ENCODE data around the gene TEX52.
"Not testable (repeated sequence)": the region's sequence is repeated elsewhere in the genome, so short reads cannot be mapped to it uniquely, and the experiment has no call there.

Gene TEX52

DNA sequence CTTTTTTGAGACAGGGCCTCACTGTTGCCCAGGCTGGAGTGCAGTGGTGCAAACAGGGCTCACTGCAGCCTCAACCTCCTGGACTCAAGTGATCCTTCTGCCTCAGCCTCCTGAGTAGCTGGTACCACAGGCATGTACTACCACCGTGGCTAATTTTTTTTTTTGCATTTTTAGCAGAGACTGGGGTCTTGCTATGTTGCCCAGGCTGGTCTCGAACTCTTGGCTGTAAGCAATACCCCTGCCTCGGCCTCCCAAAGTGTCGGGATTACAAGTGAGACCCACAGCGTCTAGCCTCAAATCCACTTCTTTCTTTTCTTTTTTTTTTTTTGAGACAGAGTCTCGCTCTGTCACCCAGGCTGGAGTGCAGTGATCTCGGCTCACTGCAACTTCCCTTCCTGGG, 6.6 kb upstream of the TEX52 start:
- not testable (repeated sequence) for DNase-seq

DNA sequence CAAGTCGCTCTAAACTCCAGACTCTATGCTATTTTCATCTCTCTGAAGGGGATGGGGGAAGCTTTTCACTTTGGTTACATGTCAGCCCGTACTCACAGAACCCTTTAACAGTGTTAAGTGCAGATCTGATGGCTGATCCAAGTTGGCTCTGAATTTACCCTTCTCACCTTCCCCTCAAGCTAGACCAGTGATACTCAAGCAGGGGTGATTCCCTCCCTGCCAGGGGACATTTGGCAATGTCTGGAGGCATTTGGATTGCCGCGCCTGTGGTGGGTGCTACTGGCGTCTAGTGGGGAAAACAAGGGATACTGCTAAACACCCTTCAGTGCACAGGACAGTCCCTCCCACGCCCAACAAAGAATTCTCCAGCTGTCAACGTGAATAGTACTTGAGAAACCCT, 6.0 kb upstream of the TEX52 start:
- DNase-seq: no peak

DNA sequence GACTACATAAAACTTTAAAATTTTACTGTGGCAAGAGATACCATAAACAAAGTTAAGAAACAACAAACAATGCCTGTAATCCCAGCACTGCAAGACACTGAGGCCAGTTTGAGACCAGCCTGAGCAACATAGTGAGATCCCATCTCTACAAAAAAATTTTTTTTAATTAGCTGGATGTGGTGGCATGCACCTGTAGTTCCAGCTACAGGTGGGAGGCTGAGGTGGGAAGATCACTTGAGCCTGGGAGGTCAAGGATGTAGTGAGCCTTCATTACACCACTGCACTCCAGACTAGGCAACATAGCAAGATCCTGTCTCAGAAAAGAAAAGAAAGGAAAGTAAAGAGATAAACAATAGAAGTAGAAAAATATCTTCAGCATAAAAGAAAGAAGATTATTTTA, 3.3 kb upstream of the TEX52 start:
- no peak for DNase-seq

- no peak for DNase-seq
These were observed 2.1 kb upstream of the TEX52 start for GRCh38 chr12:2858944-2859421.

DNA sequence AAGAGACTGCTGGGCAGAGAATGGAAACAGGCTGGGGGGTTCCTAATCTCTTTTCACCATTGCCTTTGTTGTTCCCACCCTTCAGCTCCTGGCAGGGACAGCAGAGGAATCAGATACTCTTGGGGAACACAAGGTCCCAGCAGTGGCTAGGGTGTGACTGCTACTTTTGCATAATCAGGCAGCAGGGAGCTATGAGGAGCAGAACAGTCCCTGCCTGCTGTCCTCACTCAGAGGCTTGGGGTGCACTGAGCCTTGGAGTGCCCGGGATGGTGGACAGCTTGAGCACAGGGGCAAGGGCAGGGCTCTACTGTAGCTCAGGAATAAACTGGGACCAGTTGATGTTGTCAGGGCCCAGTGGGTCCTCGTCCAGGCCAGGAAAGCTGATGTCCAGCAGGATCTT, 1.5 kb upstream of the TEX52 start:
- DNase-seq: no peak

DNA sequence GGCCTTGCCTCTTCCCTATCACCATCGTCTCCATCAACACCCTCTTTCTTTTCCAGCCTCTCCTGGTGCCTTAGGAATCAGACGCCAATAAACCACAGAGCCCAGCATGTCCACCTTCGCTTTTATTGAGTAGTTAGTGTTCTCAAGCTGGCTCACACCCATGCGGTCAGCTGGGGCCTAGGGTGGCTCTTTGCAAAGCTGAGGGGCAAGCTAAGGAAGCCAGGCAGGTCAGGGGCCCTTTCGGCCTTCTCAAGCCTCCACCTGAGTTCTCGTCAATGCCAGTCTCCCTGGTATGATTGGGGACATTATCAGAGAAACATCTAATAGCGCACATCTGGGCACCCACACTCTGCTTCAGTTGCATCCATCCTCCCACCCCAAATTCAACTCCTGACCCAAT, 737 bp upstream of the TEX52 start:
- DNase-seq: no peak

GRCh38 chr12:2856051-2856450, 788 bp downstream of the TEX52 start:
- DNase-seq: no peak

- DNase-seq: no peak
These were observed 1.3 kb downstream of the TEX52 start for GRCh38 chr12:2855546-2855945.

- no peak for DNase-seq
These were observed 2.0 kb downstream of the TEX52 start for GRCh38 chr12:2854669-2855453.

- peak; percentile 27 for DNase-seq
These were observed 3.2 kb downstream of the TEX52 start for GRCh38 chr12:2853626-2854025.

DNA sequence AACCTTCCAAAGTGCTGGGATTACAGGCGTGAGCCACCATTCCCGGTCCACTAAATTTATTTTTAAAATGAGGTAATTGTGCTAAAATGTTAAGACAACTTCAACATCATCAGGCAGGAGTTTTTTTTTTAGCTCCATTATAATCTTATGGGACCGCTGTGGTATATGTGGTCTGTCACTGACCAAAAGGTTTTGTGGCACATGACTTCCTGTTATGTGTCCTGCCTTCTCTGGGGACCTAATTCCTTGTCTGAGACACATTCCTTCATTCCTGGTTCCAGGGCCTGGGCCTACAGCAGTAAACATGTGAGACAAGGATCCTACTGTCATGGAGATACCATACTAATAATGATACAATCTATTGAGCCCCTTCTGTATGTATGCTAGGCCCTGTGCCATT, 4.9 kb downstream of the TEX52 start:
- no peak for DNase-seq

DNA sequence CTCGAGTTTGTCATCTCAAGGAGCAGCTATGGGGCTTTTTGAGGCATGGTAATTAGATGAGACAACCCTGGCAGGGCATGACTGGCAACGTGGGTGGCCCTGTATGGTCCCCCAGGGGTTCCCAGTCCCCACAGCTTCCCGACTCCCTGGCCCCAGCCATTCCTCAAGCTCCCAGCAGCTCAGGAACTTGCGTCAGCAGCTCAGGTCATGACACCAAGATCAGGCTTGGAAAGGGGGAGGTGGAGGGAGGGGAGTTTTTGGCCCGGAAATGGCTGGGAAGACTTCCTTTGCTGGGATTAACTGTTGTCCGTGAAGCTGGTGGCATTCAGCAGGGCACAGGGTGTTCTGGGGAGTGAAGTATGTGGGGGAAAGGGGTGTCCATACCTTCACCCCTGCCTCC, 11.6 kb downstream of the TEX52 start:
- no peak for DNase-seq

DNA sequence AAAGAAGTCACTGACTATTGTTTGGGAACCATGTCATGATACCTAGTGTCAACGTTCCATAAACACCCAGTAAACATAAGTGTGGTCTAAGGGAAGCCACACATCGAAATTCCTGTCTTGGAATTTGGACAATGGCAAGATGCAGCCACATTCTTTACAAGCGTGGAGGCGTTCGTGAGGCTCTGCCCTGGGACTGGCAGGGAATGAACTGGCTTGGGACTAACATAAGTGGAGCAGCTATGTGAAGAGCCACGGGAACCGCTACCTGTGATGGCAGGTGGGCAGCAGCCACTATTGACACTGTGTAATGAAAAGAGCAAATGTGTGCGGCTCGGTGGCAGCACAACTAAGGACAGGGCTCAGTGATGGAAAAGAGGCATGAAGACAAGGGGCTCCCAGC, 12.1 kb downstream of the TEX52 start:
- no peak for DNase-seq

- DNase-seq: no peak
These were observed 13.9 kb downstream of the TEX52 start for GRCh38 chr12:2842948-2843347.

- DNase-seq: no peak
These were observed 15.7 kb downstream of the TEX52 start for GRCh38 chr12:2841056-2841650.

DNA sequence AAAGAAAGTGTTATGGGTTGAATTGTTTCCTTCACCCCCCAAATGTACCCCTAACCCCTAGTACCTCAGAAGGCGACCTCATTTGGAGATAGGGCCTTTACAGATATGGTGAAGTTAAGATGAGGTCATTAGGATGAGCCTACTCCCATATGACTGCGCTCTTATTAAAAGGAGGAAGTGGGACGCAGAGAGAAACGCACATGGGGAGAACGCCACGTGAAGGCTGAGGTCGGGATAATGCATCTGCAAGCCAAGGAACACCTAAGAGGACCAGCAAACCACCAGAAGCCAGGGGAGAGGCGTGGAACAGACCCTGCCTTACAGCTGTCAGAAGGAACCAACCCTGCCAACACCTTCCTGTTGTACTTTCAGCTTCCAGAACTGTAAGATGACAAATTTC, 20.3 kb downstream of the TEX52 start:
- DNase-seq: no peak

GRCh38 chr12:2835691-2836403, 21.0 kb downstream of the TEX52 start:
- DNase-seq: no peak

DNA sequence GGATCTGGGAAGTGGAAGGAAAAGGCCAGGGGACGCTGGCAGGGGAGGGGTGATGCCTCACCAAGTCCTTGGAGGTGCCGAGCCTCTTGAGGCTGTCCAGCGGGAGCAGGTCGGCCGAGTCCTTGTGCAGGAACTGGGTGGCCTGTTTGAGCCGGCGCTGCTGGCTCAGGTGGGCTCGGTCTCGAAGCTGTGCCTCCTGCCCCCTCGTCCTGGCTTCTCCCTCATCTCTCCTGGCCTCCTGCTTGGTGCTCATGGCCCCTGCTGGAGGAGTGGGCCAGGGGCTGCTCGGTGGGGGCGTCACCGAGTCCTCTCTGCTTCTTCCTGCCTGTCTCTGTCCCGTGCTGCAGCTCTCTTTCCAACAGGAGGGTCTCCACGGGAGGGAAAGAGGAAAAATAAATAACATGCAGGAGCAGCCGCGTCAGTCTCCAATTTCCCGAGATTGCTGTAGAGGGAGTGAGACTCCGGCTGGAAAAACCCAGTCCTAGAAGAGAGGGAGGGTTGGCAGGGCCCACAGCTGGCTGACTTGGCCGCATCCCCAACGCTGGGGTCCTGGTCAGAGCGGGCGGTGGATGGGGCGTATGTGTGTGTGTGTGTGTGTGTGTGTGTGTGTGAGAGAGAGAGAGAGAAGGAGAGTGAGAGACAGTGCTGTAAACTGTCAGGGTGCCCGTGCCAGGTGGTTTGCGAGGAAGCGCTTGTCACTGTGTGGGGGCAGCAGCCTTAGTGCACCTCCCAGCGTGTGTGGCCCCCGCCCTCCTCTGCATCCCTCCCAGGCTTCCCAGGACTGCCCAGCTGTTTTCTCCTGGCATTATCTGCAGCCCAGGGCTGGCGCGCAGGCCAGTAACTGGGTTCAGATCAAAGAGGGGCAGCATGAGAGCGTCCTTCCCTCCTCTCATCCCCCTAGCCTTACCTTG, 22.0 kb downstream of the TEX52 start, which contains the start of gene NRIP2:
NRIP2 (minus strand) TSS at position 455 of the 911 bp plus-strand sequence; CDS start at position 403, 52 bp downstream.
- DNase-seq: peak; percentile 23

- no peak for DNase-seq
These were observed 23.0 kb downstream of the TEX52 start for GRCh38 chr12:2833810-2834209.

GRCh38 chr12:2833327-2833726, 23.5 kb downstream of the TEX52 start:
- DNase-seq: no peak

GRCh38 chr12:2832550-2833127, 24.2 kb downstream of the TEX52 start:
- DNase-seq: no peak

GRCh38 chr12:2829275-2829674, 27.6 kb downstream of the TEX52 start:
- DNase-seq: no peak
